ENCODE data around the gene AFF3. TPM values are rescaled to one million over a fixed set of nuclear protein-coding genes. Genes with fewer than 3 reads are reported as not detected.

The AFF3 gene
- total RNA-seq, 3 donors from 2014 or later (not counting 1 experiment from before 2014, with no cell fraction given) = 4.6 to 9.6 (median 5.6) TPM

DNA sequence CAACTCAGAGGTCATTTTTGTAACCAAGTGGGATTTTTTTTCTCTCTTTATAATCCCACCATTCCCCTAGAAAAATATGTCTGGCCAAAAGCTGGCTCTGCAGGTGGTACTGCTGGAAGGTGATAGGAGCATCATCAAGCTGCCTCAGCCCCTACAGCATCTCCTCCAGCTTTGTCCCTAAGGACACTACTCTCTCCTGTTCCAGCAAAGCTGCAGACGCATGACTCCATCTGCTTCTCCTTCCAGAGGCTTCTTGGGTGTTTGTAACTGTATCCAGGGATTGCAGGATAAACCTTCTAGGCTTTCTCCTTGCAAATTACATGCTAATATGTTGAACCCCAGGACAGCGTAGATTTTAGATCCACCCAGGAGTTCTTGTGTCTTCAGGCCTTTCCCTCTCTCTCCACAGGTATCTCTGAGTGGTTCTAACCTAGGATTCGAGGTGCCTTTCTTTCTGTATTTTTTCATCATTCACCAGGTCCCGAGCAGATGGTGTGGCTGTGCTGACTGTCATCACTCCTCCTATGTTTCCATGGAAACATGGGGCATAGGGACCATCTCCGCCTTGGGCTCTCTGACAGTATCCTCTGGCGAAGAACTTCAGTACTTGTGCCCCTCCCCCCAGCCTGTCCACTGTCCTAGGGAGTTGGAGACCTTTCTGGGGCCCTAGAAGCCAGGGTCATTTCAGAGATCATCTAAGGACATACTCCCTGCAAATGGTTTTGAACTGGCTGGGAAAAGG, 34.3 kb downstream of the AFF3 start:
- Histone ChIP-seq H3K4me3 (ENCODE audit: low read length) (no peak overlapping the region), H3K27ac (ENCODE audit: low read length) (no peak overlapping the region), H3K27me3 (ENCODE audit: control insufficient read depth, insufficient read depth, low read length) (no peaks in the 10 kb centered on the region), H3K4me1 (ENCODE audit: control insufficient read depth, insufficient read depth, low read length) (peaks cover 8% of the 10 kb centered on the region), H3K9me3 (ENCODE audit: control insufficient read depth, insufficient read depth, low read length) (no peaks in the 10 kb centered on the region), H3K36me3 (ENCODE audit: control insufficient read depth, insufficient read depth, low read length) (no peaks in the 10 kb centered on the region)
- DNase-seq = no peak
- Mint-ChIP-seq H3K4me3 (no peak overlapping the region), H3K4me1 (no peaks in the 10 kb centered on the region), H3K36me3 (no peaks in the 10 kb centered on the region), H3K27me3 (ENCODE audit: low read depth in 2 of 2) (peaks cover 23 to 24% of the 10 kb centered on the region in 2 donors), H3K27ac (no peak overlapping the region), H3K9me3 (no peaks in the 10 kb centered on the region)
- TF ChIP-seq, protein P1, sequence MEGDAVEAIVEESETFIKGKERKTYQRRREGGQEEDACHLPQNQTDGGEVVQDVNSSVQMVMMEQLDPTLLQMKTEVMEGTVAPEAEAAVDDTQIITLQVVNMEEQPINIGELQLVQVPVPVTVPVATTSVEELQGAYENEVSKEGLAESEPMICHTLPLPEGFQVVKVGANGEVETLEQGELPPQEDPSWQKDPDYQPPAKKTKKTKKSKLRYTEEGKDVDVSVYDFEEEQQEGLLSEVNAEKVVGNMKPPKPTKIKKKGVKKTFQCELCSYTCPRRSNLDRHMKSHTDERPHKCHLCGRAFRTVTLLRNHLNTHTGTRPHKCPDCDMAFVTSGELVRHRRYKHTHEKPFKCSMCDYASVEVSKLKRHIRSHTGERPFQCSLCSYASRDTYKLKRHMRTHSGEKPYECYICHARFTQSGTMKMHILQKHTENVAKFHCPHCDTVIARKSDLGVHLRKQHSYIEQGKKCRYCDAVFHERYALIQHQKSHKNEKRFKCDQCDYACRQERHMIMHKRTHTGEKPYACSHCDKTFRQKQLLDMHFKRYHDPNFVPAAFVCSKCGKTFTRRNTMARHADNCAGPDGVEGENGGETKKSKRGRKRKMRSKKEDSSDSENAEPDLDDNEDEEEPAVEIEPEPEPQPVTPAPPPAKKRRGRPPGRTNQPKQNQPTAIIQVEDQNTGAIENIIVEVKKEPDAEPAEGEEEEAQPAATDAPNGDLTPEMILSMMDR (IDR thresholded peaks at IDR 0.05) = no peak
- WGBS (ENCODE audit: insufficient coverage) = 89% methylated on average over 6 of the region's 6 CpGs
- no peak for ATAC-seq
- intact Hi-C loops (cut with micrococcal nuclease) = no loop called here

DNA sequence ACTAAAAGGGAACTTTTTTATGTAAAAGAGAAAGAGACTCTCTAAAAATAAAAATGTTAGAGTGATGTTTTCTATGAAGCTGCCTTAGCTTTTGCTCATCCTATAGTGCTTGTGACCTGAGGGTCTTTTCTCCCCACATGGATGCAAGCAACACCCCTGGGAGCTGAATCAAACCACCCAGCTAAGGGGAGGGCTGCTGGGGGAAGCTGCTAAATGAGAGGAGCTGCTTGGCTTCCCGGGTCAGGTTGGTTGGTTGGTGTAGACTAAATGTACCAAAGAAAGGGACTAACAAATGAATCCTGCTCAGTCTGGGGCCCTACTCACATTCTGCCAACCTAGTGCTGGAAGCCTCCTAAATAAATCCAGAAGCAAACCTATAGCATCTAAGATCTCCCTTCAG, 35.0 kb downstream of the AFF3 start:
- 100% methylated on average over 1 of the region's 1 CpG for WGBS (ENCODE audit: insufficient coverage)
- Mint-ChIP-seq H3K9me3 (no peaks in the 10 kb centered on the region), H3K4me3 (no peak overlapping the region)

GRCh38 chr2:100106460-100106859, 35.9 kb downstream of the AFF3 start:
- WGBS (ENCODE audit: insufficient coverage) = over 99% methylated on average over 9 of the region's 9 CpGs
- no peak overlapping the region for H3K4me3 ChIP-seq (ENCODE audit: low read length)
- H3K4me1 ChIP-seq (ENCODE audit: control insufficient read depth, insufficient read depth, low read length) = peaks cover 8% of the 10 kb centered on the region
- DNase-seq (no peak), ATAC-seq (no peak)
- no peak overlapping the region for H3K4me3 Mint-ChIP-seq
- H3K27me3 ChIP-seq (ENCODE audit: control insufficient read depth, insufficient read depth, low read length) = no peaks in the 10 kb centered on the region
- H3K36me3 ChIP-seq (ENCODE audit: control insufficient read depth, insufficient read depth, low read length) = no peaks in the 10 kb centered on the region
- TF ChIP-seq, protein P1 (IDR thresholded peaks at IDR 0.05) = no peak
- peaks cover 24% of the 10 kb centered on the region in 2 donors for H3K27me3 Mint-ChIP-seq (ENCODE audit: low read depth in 2 of 2)
- H3K9me3 ChIP-seq (ENCODE audit: control insufficient read depth, insufficient read depth, low read length) = no peaks in the 10 kb centered on the region
- H3K36me3 Mint-ChIP-seq = no peaks in the 10 kb centered on the region
- H3K27ac Mint-ChIP-seq = no peak overlapping the region
- intact Hi-C loops (cut with micrococcal nuclease) = no loop called here
- H3K27ac ChIP-seq (ENCODE audit: low read length) = no peak overlapping the region
- H3K4me1 Mint-ChIP-seq = no peaks in the 10 kb centered on the region
- no peaks in the 10 kb centered on the region for H3K9me3 Mint-ChIP-seq

More for the DNA sequence above, 35.0 kb downstream of the AFF3 start:
- H3K4me1 ChIP-seq (ENCODE audit: control insufficient read depth, insufficient read depth, low read length) = peaks cover 8% of the 10 kb centered on the region
- no peaks in the 10 kb centered on the region for H3K27me3 ChIP-seq (ENCODE audit: control insufficient read depth, insufficient read depth, low read length)
- H3K27ac ChIP-seq (ENCODE audit: low read length) = no peak overlapping the region
- no peaks in the 10 kb centered on the region for H3K9me3 ChIP-seq (ENCODE audit: control insufficient read depth, insufficient read depth, low read length)
- TF ChIP-seq, protein P1 (IDR thresholded peaks at IDR 0.05) = no peak
- no peak overlapping the region for H3K27ac Mint-ChIP-seq
- no peak overlapping the region for H3K4me3 ChIP-seq (ENCODE audit: low read length)
- no peaks in the 10 kb centered on the region for H3K36me3 Mint-ChIP-seq
- no peak for DNase-seq
- ATAC-seq = no peak
- H3K27me3 Mint-ChIP-seq (ENCODE audit: low read depth in 2 of 2) = peaks cover 24% of the 10 kb centered on the region in 2 donors
- H3K4me1 Mint-ChIP-seq = no peaks in the 10 kb centered on the region
- H3K36me3 ChIP-seq (ENCODE audit: control insufficient read depth, insufficient read depth, low read length) = no peaks in the 10 kb centered on the region
- intact Hi-C loops (cut with micrococcal nuclease) = no loop called here

- no peak overlapping the region for H3K4me3 ChIP-seq (ENCODE audit: low read length)
Measured at GRCh38 chr2:100105678-100106054, 36.7 kb downstream of the AFF3 start.

More at GRCh38 chr2:100105678-100106054, 36.7 kb downstream of the AFF3 start:
- Histone ChIP-seq H3K27ac (ENCODE audit: low read length) (no peak overlapping the region), H3K4me1 (ENCODE audit: control insufficient read depth, insufficient read depth, low read length) (peaks cover 8% of the 10 kb centered on the region), H3K9me3 (ENCODE audit: control insufficient read depth, insufficient read depth, low read length) (no peaks in the 10 kb centered on the region), H3K27me3 (ENCODE audit: control insufficient read depth, insufficient read depth, low read length) (no peaks in the 10 kb centered on the region), H3K36me3 (ENCODE audit: control insufficient read depth, insufficient read depth, low read length) (no peaks in the 10 kb centered on the region)
- Mint-ChIP-seq H3K4me1 (no peaks in the 10 kb centered on the region), H3K4me3 (peak overlapping the region; percentile 77), H3K9me3 (no peaks in the 10 kb centered on the region), H3K27me3 (ENCODE audit: low read depth in 2 of 2) (peaks cover 24% of the 10 kb centered on the region in 2 donors), H3K27ac (no peak overlapping the region), H3K36me3 (no peaks in the 10 kb centered on the region)
- 89% methylated on average over 12 of the region's 12 CpGs for WGBS (ENCODE audit: insufficient coverage)
- TF ChIP-seq, protein P1 (IDR thresholded peaks at IDR 0.05) = no peak
- no peak for DNase-seq
- intact Hi-C loops (cut with micrococcal nuclease) = no loop called here
- no peak for ATAC-seq

Data from natural killer cell (primary cell).